K562 (cell line): ENCODE data around the gene FHIT. TPM values are rescaled to one million over a fixed set of nuclear protein-coding genes. Genes with fewer than 3 reads are reported as not detected.

Experiments used
- ATAC-seq: fragments of 200-7000 bp; cut with Tn5 transposase; 3 replicates; pipeline ENCODE4 v1.9.1; 2020; ENCODE audit warnings: moderate library complexity
- BruUV-seq: library from RNA; stranded (reverse); fragments of 400-500 nt; replicated peaks from 2 replicates; lab custom pipeline; 2021; lab: Mats Ljungman, UMichigan
- CTCF ChIA-PET: fragments of 300-600 bp; formaldehyde crosslinking; extraction: SDS; loops from one replicate; lab custom pipeline; 2021; ENCODE audit warnings: low intra/inter-chr PET ratio; lab: Yijun Ruan, JAX
- POLR2A ChIA-PET: fragments of 300-600, 350-650 bp; sonication (Branson Sonifier 250); formaldehyde crosslinking; extraction: SDS; loops from one replicate; lab custom pipeline; 2021; ENCODE audit warnings: antibody characterized with exemption, inconsistent platforms; lab: Yijun Ruan, JAX
- DNase-seq, 4 experiments: peaks; one replicate each; pipeline versions ENCODE4 v3.0.0 to v3.0.0-alpha.2; 2011 to 2018; ENCODE audit warnings: low spot score in 3 of 4, mixed read lengths in 3 of 4; ENCODE audit errors: extremely low read depth in 1 of 4
- FAIRE-seq: peaks from 2 replicates; lab custom pipeline; 2011; peaks lifted over from hg19 to GRCh38; lab: Jason Lieb, UNC
- H2AFZ ChIP-seq: 2 replicates; pipeline ENCODE4 v1.6.0; 2011; ENCODE audit warnings: low read depth, low read length, control low read depth, inconsistent platforms
- H3K27ac ChIP-seq: fragments of 200-600 bp; 3 replicates; pipeline ENCODE4 v1.8.0; 2011; ENCODE audit warnings: low read depth, mild to moderate bottlenecking, control low read depth, inconsistent platforms, low read length, moderate library complexity, mixed read lengths; ENCODE audit errors: extremely low read depth
- H3K27me3 ChIP-seq, 2 experiments: fragments of 300-600 bp in 1 of 2; 2 replicates in 1 of 2; 3 replicates in 1 of 2; pipeline versions ENCODE4 v1.6.0 to v1.8.0; 2011; ENCODE audit warnings: inconsistent platforms in 2 of 2, low read length in 2 of 2, mild to moderate bottlenecking in 1 of 2, mixed read lengths in 1 of 2, moderate library complexity in 1 of 2; ENCODE audit not compliant: control insufficient read depth in 2 of 2, insufficient read depth in 2 of 2
- H3K36me3 ChIP-seq: fragments of 300-600 bp; 3 replicates; pipeline ENCODE4 v1.8.0; 2011; ENCODE audit warnings: mild to moderate bottlenecking, low read length, inconsistent platforms; ENCODE audit not compliant: control insufficient read depth, insufficient read depth
- H3K4me1 ChIP-seq, 2 experiments: fragments of 200-600 bp in 1 of 2; replicated peaks in 1 of 2; 2 replicates in 1 of 2; 3 replicates in 1 of 2; pipeline versions ENCODE4 v1.5.1 to v1.8.0; 2011; ENCODE audit warnings: inconsistent platforms in 2 of 2, low read length in 2 of 2, mild to moderate bottlenecking in 1 of 2, mixed read lengths in 1 of 2, moderate library complexity in 1 of 2; ENCODE audit not compliant: control insufficient read depth in 2 of 2, insufficient read depth in 2 of 2
- H3K4me2 ChIP-seq: 2 replicates; pipeline ENCODE4 v1.6.1; 2011; ENCODE audit warnings: low read length, control low read depth, inconsistent platforms, mixed read lengths; ENCODE audit not compliant: insufficient read depth
- H3K4me3 ChIP-seq: fragments of 200-600 bp; sonication (generic), shearing (Covaris generic); 2 replicates; pipeline ENCODE4 v1.5.1; 2016; ENCODE audit warnings: control low read depth, inconsistent platforms
- H3K79me2 ChIP-seq: fragments of 200-600 bp; 3 replicates; pipeline ENCODE4 v1.8.0; 2011; ENCODE audit warnings: low read length, inconsistent platforms; ENCODE audit not compliant: control insufficient read depth, insufficient read depth
- H3K9ac ChIP-seq, 2 experiments: 2 replicates each; pipeline versions ENCODE4 v1.6.0 to v1.6.1; 2011; ENCODE audit warnings: low read depth in 2 of 2, low read length in 2 of 2, control low read depth in 1 of 2, inconsistent platforms in 1 of 2, mild to moderate bottlenecking in 1 of 2, mixed read lengths in 1 of 2; ENCODE audit not compliant: insufficient read depth in 1 of 2
- H3K9me1 ChIP-seq: one replicate; pipeline ENCODE4 v1.6.0; 2011; ENCODE audit warnings: inconsistent platforms, mild to moderate bottlenecking, low read length, moderate library complexity; ENCODE audit not compliant: control insufficient read depth, insufficient read depth
- H3K9me3 ChIP-seq: replicated peaks from 2 replicates; pipeline ENCODE4 v1.5.1; 2011; ENCODE audit warnings: low read depth, low read length, inconsistent platforms; ENCODE audit not compliant: control insufficient read depth, insufficient read depth
- H4K20me1 ChIP-seq: replicated peaks from 2 replicates; pipeline ENCODE4 v1.6.1; 2011; ENCODE audit warnings: low read length, inconsistent platforms, mixed read lengths; ENCODE audit not compliant: control insufficient read depth, insufficient read depth
- ATF7 ChIP-seq: fragments of 450-650 bp; IDR thresholded peaks from 2 replicates; pipeline ENCODE4 v1.7.1; 2014; ENCODE audit warnings: mild to moderate bottlenecking, moderate library complexity
- CTBP1 ChIP-seq: fragments of 450-650 bp; IDR thresholded peaks from 2 replicates; pipeline ENCODE4 v1.6.1; 2016; ENCODE audit warnings: borderline replicate concordance
- EP400 ChIP-seq: fragments of 450-650 bp; IDR thresholded peaks from 2 replicates; pipeline ENCODE4 v1.6.1; 2017; ENCODE audit warnings: antibody characterized with exemption, mild to moderate bottlenecking, moderate library complexity
- FOXJ2 ChIP-seq: fragments of 200-800 bp; sonication (Bioruptor generic); IDR thresholded peaks from 2 replicates; pipeline ENCODE4 v1.6.1; 2016; ENCODE audit warnings: missing genetic modification characterization, missing compliant biosample characterization
- MCM5 ChIP-seq: fragments of 450-650 bp; IDR thresholded peaks from 2 replicates; pipeline ENCODE4 v1.6.1; 2016; ENCODE audit warnings: low read depth
- MGA ChIP-seq: fragments of 450-650 bp; IDR thresholded peaks from 2 replicates; pipeline ENCODE4 v1.6.1; 2016; ENCODE audit warnings: mild to moderate bottlenecking, moderate library complexity
- NR2C1 ChIP-seq, 2 experiments: fragments of 450-650 bp; IDR thresholded peaks; 2 replicates each; pipeline ENCODE4 v1.6.1; 2017; ENCODE audit warnings: mild to moderate bottlenecking in 2 of 2, antibody characterized with exemption in 1 of 2, inconsistent platforms in 1 of 2, missing compliant biosample characterization in 1 of 2, missing genetic modification characterization in 1 of 2
- NR2C2 ChIP-seq, 2 experiments: fragments of 200-800 bp in 1 of 2; sonication (Bioruptor generic) in 1 of 2; sonication (generic) in 1 of 2; formaldehyde crosslinking in 1 of 2; IDR thresholded peaks; 2 replicates each; pipeline versions ENCODE4 v1.6.1 to v1.8.0; 2016 to 2022; ENCODE audit warnings: mild to moderate bottlenecking in 1 of 2, missing compliant biosample characterization in 1 of 2, missing genetic modification characterization in 1 of 2, missing genetic modification reagents in 1 of 2
- PTBP1 ChIP-seq: fragments of 200-400 bp; formaldehyde crosslinking; IDR thresholded peaks from 2 replicates; pipeline ENCODE4 v1.6.1; 2017; ENCODE audit warnings: low read depth, low read length
- SMARCE1 ChIP-seq: fragments of 450-650 bp; IDR thresholded peaks from 2 replicates; pipeline ENCODE4 v1.7.1; 2016; ENCODE audit warnings: mild to moderate bottlenecking
- ZNF395 ChIP-seq: fragments of 200-800 bp; sonication (Bioruptor generic); IDR thresholded peaks from 2 replicates; pipeline ENCODE4 v1.6.1; 2017; ENCODE audit warnings: missing genetic modification characterization, missing compliant biosample characterization
- in situ Hi-C: fragments of 300-500 bp; cut with MboI; formaldehyde crosslinking; loops from 4 replicates; pipeline ENCODE4 v1.15.0; 2018; ENCODE audit warnings: inconsistent platforms, mixed read lengths
- intact Hi-C: fragments of 100-400 bp; cut with micrococcal nuclease; formaldehyde crosslinking; loops from 2 replicates; pipeline ENCODE4 v1.14.2; 2022
- polyA plus RNA-seq, 8 experiments: library from polyadenylated mRNA; depleted of rRNA in 4 of 8; stranded (reverse) in 5 of 8; unstranded in 3 of 8; fragments of >200 nt; fragmentation: Nextera tagmentation in 2 of 8; fragmentation: Illumina TruSeq in 1 of 8; extraction: Ambion mirVana in 2 of 8; extraction: Trizol in 1 of 8; gene quantifications; 2 replicates each; pipeline versions ENCODE4 v1.2.1 to v1.2.3, GENCODE V29; 2011 to 2014; ENCODE audit warnings: inconsistent platforms in 1 of 8, missing spikeins in 1 of 8
- total RNA-seq, 7 experiments: library from RNA; depleted of rRNA in 6 of 7; stranded (reverse); fragments of >200 nt in 6 of 7; fragmentation: Illumina TruSeq in 2 of 7; extraction: Trizol in 2 of 7; gene quantifications; 2 replicates each; pipeline versions ENCODE4 v1.2.1 to v1.2.3, GENCODE V29; 2011 to 2021; ENCODE audit warnings: low replicate concordance in 1 of 7

The FHIT gene
- total and polyA plus RNA-seq, 9 of the 15 experiments (the other 6 are each of a cell fraction or from before 2014, with no cell fraction given), result 1.7 to 9.1 (median 4.3) TPM

GRCh38 chr3:60304112-60304511, 947.1 kb downstream of the FHIT start:
- no TSS peak for BruUV-seq
- H2AFZ ChIP-seq, result no peak overlapping the region
- no peak overlapping the region for H3K9ac ChIP-seq
- H3K9me1 ChIP-seq, result no peaks in the 10 kb centered on the region
- H3K4me3 ChIP-seq, result no peak overlapping the region
- no peaks in the 10 kb centered on the region for H3K36me3 ChIP-seq
- H3K4me1 ChIP-seq, result peaks cover 0 to 36% of the 10 kb centered on the region in 2 experiments; a peak in 3 of 5 replicates
- FAIRE-seq (no peak), DNase-seq (no peak), ATAC-seq (peak; percentile 23; the same call in 2 of the 3 replicates)
- no peak overlapping the region for H3K27ac ChIP-seq
- intact Hi-C loops (no loop called here), in situ Hi-C loops (no loop called here)
- no peak overlapping the region for H3K4me2 ChIP-seq
- H3K9me3 ChIP-seq, result no peaks in the 10 kb centered on the region
- no peaks in the 10 kb centered on the region for H3K79me2 ChIP-seq
- no peaks in the 10 kb centered on the region for H4K20me1 ChIP-seq
- H3K27me3 ChIP-seq, result no peaks in the 10 kb centered on the region
- POLR2A ChIA-PET, result no interaction called here
- CTCF ChIA-PET, result no interaction called here
- TF ChIP-seq ATF7, result peak; percentile 36; the same call in 1 of the 2 replicates
- no peak for TF ChIP-seq NR2C2 (CRISPR knock-in tag; IDR thresholded peaks at IDR 0.05)
- TF ChIP-seq NR2C2 (tag; IDR thresholded peaks at IDR 0.05), result peak; percentile 43; the same call in 1 of the 2 replicates
- no peak for TF ChIP-seq ZNF395 (CRISPR knock-in tag)
- no peak for TF ChIP-seq MGA
- TF ChIP-seq PTBP1, result no peak
- TF ChIP-seq SMARCE1, result no peak
- TF ChIP-seq NR2C1 (IDR thresholded peaks at IDR 0.05), result no peak
- TF ChIP-seq NR2C1 (tag; IDR thresholded peaks at IDR 0.05), result no peak
- TF ChIP-seq MCM5, result no peak
- 0 out of 2 replicates have a peak, but pooled peaks have one; percentile 44 for TF ChIP-seq FOXJ2 (tag)
- TF ChIP-seq EP400, result peak; percentile 12; the same call in 1 of the 2 replicates
- TF ChIP-seq CTBP1, result no peak
